GM20000 (cell line): ENCODE measurements around the gene BIRC7.

ENCODE experiments used
- DNase-seq: peaks from one replicate; pipeline ENCODE4 v3.0.0; 2012; ENCODE audit warnings: low spot score
- TF ChIP-seq, protein P1 (sequence below): IDR thresholded peaks from 2 replicates; pipeline ENCODE4 v1.5.1; 2012; ENCODE audit warnings: mild to moderate bottlenecking, control low read depth; ENCODE audit errors: extremely low read depth, missing control alignments

Gene BIRC7

DNA sequence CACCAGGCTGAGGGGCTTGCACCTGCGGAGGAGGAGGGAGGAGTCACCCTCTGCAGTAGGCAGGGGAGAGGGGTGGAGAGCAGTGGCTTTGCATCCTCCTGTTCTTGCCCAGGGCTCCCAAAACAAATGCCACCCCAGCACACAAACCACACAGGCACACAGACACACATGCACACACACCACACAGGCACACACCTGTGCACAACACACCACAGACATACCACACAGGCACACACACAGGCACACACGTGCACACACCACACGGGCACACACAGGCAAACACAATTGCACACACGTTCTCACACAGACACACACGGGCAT, 46.4 kb upstream of the BIRC7 start:
- no peak for DNase-seq
- TF ChIP-seq, protein P1, sequence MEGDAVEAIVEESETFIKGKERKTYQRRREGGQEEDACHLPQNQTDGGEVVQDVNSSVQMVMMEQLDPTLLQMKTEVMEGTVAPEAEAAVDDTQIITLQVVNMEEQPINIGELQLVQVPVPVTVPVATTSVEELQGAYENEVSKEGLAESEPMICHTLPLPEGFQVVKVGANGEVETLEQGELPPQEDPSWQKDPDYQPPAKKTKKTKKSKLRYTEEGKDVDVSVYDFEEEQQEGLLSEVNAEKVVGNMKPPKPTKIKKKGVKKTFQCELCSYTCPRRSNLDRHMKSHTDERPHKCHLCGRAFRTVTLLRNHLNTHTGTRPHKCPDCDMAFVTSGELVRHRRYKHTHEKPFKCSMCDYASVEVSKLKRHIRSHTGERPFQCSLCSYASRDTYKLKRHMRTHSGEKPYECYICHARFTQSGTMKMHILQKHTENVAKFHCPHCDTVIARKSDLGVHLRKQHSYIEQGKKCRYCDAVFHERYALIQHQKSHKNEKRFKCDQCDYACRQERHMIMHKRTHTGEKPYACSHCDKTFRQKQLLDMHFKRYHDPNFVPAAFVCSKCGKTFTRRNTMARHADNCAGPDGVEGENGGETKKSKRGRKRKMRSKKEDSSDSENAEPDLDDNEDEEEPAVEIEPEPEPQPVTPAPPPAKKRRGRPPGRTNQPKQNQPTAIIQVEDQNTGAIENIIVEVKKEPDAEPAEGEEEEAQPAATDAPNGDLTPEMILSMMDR = no peak

DNA sequence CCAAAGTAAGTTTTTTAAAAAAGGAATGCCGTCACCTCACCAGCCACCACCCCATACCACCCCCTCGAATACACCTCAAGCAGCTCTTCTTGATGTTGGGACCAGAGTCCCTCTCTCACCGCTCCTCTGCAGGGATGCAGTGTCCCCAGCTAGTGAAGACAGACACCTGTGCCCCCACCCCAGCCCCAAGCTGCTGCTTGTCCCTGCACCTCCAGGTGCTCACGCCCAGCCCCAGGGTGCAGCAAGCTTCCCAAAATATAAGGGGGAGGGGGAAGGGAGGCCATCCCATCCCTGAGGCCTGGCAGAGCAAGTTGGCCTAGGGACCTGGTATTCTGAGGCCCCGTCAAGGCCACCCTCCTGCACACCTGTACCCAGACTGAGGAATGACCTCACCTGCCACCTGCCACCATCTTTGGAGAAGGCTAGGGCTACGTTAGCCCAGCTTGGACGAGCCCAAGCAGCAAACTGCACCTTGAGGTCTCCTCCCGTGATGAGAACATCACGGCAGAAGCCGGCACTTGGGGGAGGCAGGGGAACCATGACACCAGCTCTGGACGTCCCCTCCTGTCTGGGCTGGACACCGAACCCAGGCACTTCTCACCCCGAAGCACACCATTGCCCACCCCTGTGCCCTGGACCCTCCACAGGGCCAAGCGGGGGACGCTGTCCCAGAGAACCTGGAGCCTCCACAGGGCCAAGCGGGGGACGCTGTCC, 45.7 kb upstream of the BIRC7 start:
- TF ChIP-seq, protein P1 = no peak
- DNase-seq = no peak

DNA sequence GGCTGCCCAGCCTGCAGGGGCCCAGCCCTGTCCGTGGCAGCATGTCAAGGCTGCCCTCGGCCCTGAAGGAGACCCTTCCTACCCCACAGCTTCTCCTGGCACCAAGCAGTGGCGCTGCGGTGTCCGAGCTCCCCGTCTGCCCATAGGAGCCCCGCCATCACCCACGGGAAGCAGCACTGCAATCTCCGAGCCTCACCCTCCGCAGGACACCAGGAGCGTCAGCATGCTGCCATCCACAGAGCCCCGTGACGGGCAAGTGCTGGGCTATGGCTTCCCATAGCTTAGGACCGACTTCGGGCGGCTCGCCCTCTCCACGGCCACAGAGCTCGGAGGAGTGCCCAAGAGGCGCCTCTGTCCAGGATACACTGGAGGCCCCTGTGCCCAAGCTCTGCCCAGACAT, 44.9 kb upstream of the BIRC7 start:
- DNase-seq = no peak
- TF ChIP-seq, protein P1 = no peak

DNA sequence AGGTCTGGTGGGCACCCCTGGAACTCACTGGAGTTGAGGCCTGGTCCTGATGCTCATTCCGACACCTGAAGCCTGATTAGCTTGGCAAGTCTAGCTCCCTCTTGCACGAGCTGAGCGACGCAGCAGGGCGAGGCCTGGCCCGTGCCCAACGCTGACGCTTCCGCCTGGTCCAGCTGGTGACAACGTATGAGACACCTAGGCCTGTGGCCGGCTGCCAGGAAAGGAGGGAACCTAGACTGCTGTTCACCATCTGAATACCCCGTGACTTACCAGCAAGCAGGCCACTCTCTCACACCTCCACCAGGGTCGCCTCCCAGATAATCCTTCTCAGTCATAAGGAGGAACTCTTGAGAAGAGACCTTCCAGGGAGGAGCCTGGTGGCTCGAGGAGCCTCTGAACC, 44.3 kb upstream of the BIRC7 start:
- no peak for DNase-seq
- TF ChIP-seq, protein P1 = no peak

DNA sequence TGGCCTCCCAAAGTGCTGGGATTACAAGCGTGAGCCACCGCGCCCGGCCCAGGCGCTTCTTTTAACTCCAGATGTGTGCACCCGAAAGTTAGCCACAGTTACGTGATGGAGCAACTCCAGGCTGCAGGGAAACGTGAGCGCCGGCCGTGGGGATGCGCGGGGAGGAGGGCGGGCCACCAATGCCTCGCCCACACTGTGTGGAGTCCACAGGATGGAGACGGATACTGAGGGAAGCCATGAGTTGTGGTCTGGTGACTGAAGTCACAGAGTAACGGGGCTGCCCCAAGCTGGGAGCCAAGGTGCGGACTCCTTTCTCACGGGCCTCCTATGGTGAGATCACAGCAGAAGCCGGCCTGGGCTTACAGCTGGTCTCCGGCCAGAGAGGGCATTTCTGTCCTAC, 43.0 kb upstream of the BIRC7 start:
- TF ChIP-seq, protein P1 = no peak

DNA sequence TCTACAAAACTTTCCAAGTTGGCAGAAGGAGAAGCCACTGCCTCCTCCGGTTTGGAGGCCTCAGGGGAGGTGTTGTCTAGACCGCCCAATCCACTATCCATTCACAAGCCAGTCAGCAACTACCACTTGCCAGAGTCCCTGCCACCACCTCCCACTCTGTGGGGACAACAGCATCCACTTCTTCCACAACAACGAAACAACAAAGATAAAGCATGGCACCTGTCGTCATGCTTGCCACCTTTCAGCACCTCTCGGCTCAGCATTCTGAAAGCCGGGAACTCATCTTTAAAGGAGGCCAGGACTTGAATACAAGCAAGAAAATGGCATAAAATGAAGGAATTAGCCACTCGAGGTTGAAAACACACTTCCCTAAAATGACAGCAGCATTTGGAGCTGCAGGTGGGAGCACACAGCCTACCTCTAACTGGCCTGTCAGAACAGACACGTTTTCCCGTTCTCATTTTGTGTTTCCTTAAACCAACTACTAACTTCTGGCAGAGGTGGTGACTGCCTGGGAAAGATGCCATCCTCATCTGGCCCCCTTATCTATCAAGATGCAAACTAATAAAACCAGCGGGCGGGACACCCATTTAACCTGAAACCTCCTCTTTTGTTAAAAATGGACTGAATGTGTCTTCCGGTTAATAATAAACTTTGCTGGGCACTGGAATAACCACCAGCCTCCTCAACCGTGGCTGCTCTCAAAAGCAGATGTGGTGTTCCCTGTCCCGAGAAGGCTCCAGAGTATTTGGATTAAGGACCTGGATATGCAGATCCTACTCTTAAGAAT, 41.5 kb upstream of the BIRC7 start:
- DNase-seq = no peak
- TF ChIP-seq, protein P1 = no peak

More for the DNA sequence above, 43.0 kb upstream of the BIRC7 start:
- no peak for DNase-seq

DNA sequence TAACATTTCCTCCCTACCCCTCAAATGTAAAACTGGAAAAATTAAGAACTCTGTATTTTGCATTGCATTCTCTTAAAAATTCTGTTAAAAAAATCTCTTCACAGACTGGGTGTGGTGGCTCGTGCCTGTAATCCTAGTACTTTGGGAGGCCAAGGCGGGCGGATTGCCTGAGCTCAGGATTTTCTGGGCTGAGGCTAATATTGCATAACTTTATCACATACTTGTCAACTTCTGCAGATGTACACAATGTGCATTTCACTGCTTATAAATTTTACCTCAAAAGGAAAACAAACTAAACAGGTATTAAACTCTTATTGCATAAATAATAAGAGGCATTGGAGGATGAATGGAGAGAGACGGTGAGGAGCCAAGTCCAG, 40.9 kb upstream of the BIRC7 start:
- DNase-seq = no peak
- TF ChIP-seq, protein P1 = no peak
